OCI-LY1 (cell line): ENCODE results near the gene ELFN2.

ENCODE experiments used
- H2AFZ ChIP-seq: fragments of 200-600 bp; sonication (generic), shearing (Covaris generic); 2 replicates; pipeline ENCODE4 v1.6.0; 2014; ENCODE audit warnings: antibody characterized with exemption, mild to moderate bottlenecking, low read length
- H3F3A ChIP-seq: fragments of 200-600 bp; sonication (generic), shearing (Covaris generic); 2 replicates; pipeline ENCODE4 v1.6.0; 2014; ENCODE audit warnings: mild to moderate bottlenecking, antibody characterized with exemption, low read length, moderate library complexity; ENCODE audit not compliant: insufficient read depth
- H3K27ac ChIP-seq: fragments of 200-600 bp; sonication (generic); 2 replicates; pipeline ENCODE4 v1.5.1; 2014; ENCODE audit warnings: low read length, mixed run types, mild to moderate bottlenecking, low read depth; ENCODE audit not compliant: poor library complexity, severe bottlenecking
- H3K27me3 ChIP-seq: fragments of 200-600 bp; sonication (generic); 2 replicates; pipeline ENCODE4 v1.6.0; 2014; ENCODE audit warnings: antibody characterized with exemption, mild to moderate bottlenecking, low read length, moderate library complexity; ENCODE audit not compliant: insufficient read depth
- H3K36me3 ChIP-seq: fragments of 200-600 bp; sonication (generic); 2 replicates; pipeline ENCODE4 v1.6.1; 2014; ENCODE audit warnings: mild to moderate bottlenecking, antibody characterized with exemption, low read length, moderate library complexity, mixed read lengths; ENCODE audit not compliant: insufficient read depth
- H3K4me1 ChIP-seq: fragments of 200-600 bp; sonication (generic); 2 replicates; pipeline ENCODE4 v1.5.1; 2014; ENCODE audit warnings: mild to moderate bottlenecking, low read length, moderate library complexity; ENCODE audit not compliant: insufficient read depth, severe bottlenecking
- H3K4me2 ChIP-seq: fragments of 200-600 bp; sonication (generic), shearing (Covaris generic); 2 replicates; pipeline ENCODE4 v1.6.1; 2014; ENCODE audit warnings: low read length
- H3K4me3 ChIP-seq: fragments of 200-600 bp; sonication (generic); 2 replicates; pipeline ENCODE4 v1.5.1; 2014; ENCODE audit warnings: low read length, low read depth, mild to moderate bottlenecking, mixed read lengths; ENCODE audit not compliant: poor library complexity, severe bottlenecking
- H3K79me2 ChIP-seq: fragments of 200-600 bp; shearing (Covaris generic); 2 replicates; pipeline ENCODE4 v1.6.1; 2016; ENCODE audit warnings: mixed run types, low read length, mixed read lengths; ENCODE audit not compliant: insufficient read depth
- H3K9ac ChIP-seq: fragments of 200-600 bp; sonication (generic), shearing (Covaris generic); 2 replicates; pipeline ENCODE4 v1.6.1; 2014; ENCODE audit warnings: mild to moderate bottlenecking, low read length, mixed read lengths
- H3K9me2 ChIP-seq: fragments of 200-600 bp; sonication (generic), shearing (Covaris generic); 2 replicates; pipeline ENCODE4 v1.6.1; 2014; ENCODE audit warnings: low read depth, mild to moderate bottlenecking, low read length, mixed read lengths
- H3K9me3 ChIP-seq: fragments of 200-600 bp; shearing (Covaris generic); 2 replicates; pipeline ENCODE4 v1.6.1; 2014; ENCODE audit warnings: low read length, mixed read lengths
- H4K20me1 ChIP-seq: fragments of 200-600 bp; sonication (generic), shearing (Covaris generic); 2 replicates; pipeline ENCODE4 v1.6.0; 2016; ENCODE audit warnings: mild to moderate bottlenecking, low read length; ENCODE audit not compliant: insufficient read depth
- EZH2 ChIP-seq: fragments of 200-600 bp; sonication (generic), shearing (Covaris generic); IDR thresholded peaks from 2 replicates; pipeline ENCODE4 v1.8.0; 2017; ENCODE audit warnings: borderline replicate concordance, mixed run types, mild to moderate bottlenecking, antibody characterized with exemption, low read length, moderate library complexity, mixed read lengths
- TF ChIP-seq, protein P1 (sequence below): fragments of 200-600 bp; sonication (generic), shearing (Covaris generic); IDR thresholded peaks from 2 replicates; pipeline ENCODE4 v1.5.1; 2017; ENCODE audit warnings: mild to moderate bottlenecking, antibody characterized with exemption, low read length, moderate library complexity, mixed read lengths

The ELFN2 gene

DNA sequence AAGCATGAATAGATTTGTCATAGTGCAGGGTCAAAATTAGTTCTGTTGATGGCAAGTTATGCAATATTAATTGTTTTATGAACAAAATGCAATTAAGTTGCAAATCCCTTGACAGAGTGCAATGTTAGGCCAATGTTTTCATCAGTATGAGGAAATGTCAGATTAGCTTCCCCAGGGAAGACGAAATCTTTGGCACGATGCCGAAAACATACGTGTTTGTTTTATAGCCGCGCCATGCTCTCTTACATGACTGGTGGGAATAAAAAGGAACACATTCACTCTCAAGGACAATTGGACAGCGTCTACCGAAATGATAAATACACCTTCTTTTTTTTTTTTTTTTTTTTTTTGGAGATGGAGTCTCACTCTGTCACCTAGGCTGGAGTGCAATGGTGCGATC is 31.9 kb upstream of the ELFN2 start:
- Histone ChIP-seq H3K27me3 (peaks cover 4% of the 10 kb centered on the region; the same call in 1 of the 2 replicates), H3F3A (no peaks in the 10 kb centered on the region), H3K4me1 (peaks cover 4% of the 10 kb centered on the region), H3K27ac (no peak overlapping the region), H3K9ac (no peak overlapping the region), H3K4me2 (no peak overlapping the region), H3K9me2 (no peaks in the 10 kb centered on the region), H3K36me3 (no peaks in the 10 kb centered on the region), H3K4me3 (no peak overlapping the region), H3K79me2 (no peaks in the 10 kb centered on the region), H4K20me1 (no peaks in the 10 kb centered on the region), H3K9me3 (no peaks in the 10 kb centered on the region), H2AFZ (no peak overlapping the region)
- TF ChIP-seq, protein P1, sequence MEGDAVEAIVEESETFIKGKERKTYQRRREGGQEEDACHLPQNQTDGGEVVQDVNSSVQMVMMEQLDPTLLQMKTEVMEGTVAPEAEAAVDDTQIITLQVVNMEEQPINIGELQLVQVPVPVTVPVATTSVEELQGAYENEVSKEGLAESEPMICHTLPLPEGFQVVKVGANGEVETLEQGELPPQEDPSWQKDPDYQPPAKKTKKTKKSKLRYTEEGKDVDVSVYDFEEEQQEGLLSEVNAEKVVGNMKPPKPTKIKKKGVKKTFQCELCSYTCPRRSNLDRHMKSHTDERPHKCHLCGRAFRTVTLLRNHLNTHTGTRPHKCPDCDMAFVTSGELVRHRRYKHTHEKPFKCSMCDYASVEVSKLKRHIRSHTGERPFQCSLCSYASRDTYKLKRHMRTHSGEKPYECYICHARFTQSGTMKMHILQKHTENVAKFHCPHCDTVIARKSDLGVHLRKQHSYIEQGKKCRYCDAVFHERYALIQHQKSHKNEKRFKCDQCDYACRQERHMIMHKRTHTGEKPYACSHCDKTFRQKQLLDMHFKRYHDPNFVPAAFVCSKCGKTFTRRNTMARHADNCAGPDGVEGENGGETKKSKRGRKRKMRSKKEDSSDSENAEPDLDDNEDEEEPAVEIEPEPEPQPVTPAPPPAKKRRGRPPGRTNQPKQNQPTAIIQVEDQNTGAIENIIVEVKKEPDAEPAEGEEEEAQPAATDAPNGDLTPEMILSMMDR, result no peak

DNA sequence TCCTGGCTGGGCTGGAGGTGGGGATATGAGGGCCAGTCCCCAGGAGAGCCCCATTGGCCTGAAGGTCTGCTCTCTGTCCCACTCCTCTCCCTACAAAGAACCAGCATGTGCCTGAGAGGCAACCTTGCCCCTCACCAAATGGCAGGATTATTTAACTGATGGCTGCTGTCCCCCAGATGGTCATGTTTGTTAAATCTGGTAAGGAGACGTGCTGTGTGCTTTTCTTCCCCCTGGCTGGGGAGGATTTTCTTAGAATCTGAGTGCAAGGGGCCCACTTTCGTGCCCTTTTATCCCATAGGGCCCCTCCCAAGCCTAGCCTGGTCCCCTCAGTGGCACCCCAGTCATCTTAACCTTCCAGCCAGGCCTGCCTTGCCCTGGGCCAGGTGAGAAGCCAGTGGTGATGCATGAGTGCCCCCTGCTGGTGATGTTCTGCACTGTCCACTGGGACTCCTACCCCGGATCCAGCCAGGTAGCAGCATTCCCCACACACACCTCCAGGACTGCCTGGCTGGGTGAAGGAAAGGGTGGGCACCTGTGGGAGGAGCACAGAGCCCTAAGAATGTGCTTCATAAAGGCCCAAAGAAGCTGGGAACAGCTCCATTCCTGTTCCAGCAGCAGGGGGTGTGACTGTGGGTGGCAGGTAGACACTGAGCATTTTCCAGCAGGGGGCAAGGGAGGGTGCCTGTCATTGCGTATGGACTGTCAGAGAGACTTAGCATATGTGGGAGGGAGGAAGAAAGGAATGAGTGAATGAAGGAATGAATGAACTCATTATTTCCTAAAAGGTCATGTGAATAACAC is 30.0 kb upstream of the ELFN2 start:
- H3K4me2 ChIP-seq, result no peak overlapping the region
- no peak overlapping the region for H3K27ac ChIP-seq
- no peaks in the 10 kb centered on the region for H3K36me3 ChIP-seq
- no peaks in the 10 kb centered on the region for H3K9me2 ChIP-seq
- no peaks in the 10 kb centered on the region for H4K20me1 ChIP-seq
- H3K79me2 ChIP-seq, result no peaks in the 10 kb centered on the region
- H3K27me3 ChIP-seq, result peaks cover 4% of the 10 kb centered on the region; the same call in 1 of the 2 replicates
- no peak overlapping the region for H3K4me3 ChIP-seq
- TF ChIP-seq, protein P1, result peak; percentile 97
- TF ChIP-seq EZH2, result no peak
- H2AFZ ChIP-seq, result no peak overlapping the region
- H3K4me1 ChIP-seq, result no peaks in the 10 kb centered on the region
- no peak overlapping the region for H3K9ac ChIP-seq
- H3F3A ChIP-seq, result no peaks in the 10 kb centered on the region
- H3K9me3 ChIP-seq, result no peaks in the 10 kb centered on the region

DNA sequence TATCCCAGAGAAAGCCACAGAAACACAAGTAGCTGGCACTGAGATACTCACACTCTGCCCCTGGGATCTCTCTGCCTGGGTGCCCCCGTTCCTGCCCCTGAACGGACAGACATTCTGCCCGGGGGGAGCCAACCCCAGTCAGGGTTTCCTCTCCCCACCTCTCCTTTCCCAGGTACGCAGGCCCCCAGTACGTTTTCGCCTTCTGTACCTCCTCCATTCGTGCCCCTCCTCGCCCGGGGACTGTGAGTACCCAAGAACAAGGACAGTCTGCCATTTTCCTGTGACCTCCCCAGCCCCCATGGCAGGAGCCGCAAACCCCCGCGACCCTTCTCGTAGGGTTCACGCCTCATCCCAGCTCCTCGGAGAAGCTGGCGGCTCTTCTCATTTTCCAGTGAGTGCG is 29.1 kb upstream of the ELFN2 start:
- H3K79me2 ChIP-seq, result no peaks in the 10 kb centered on the region
- no peaks in the 10 kb centered on the region for H4K20me1 ChIP-seq
- H3K9me2 ChIP-seq, result no peaks in the 10 kb centered on the region
- no peak overlapping the region for H3K27ac ChIP-seq
- peaks cover 4% of the 10 kb centered on the region; the same call in 1 of the 2 replicates for H3K27me3 ChIP-seq
- no peak overlapping the region for H2AFZ ChIP-seq
- H3K4me3 ChIP-seq, result no peak overlapping the region
- TF ChIP-seq, protein P1, result no peak
- TF ChIP-seq EZH2, result no peak
- H3K9me3 ChIP-seq, result peaks cover 4% of the 10 kb centered on the region; the same call in 1 of the 2 replicates
- H3K36me3 ChIP-seq, result no peaks in the 10 kb centered on the region; the same call in 1 of the 2 replicates
- H3F3A ChIP-seq, result no peaks in the 10 kb centered on the region
- no peak overlapping the region for H3K4me2 ChIP-seq
- H3K4me1 ChIP-seq, result no peaks in the 10 kb centered on the region
- H3K9ac ChIP-seq, result no peak overlapping the region
